Neural cell (in vitro differentiated cells): ENCODE measurements around the gene ALMS1.

ENCODE experiments used
- CTCF ChIP-seq: fragments of 450-650 bp; IDR thresholded peaks from 2 replicates; pipeline ENCODE4 v1.5.1; 2014; ENCODE audit warnings: antibody characterized with exemption, mild to moderate bottlenecking, moderate library complexity; ENCODE audit not compliant: poor library complexity, severe bottlenecking
- EP300 ChIP-seq: fragments of 450-650 bp; conservative IDR thresholded peaks from 2 replicates; pipeline ENCODE4 v1.6.1; 2014; ENCODE audit warnings: antibody characterized with exemption, mild to moderate bottlenecking, moderate library complexity; ENCODE audit not compliant: poor library complexity, severe bottlenecking
- POLR2AphosphoS5 ChIP-seq: IDR thresholded peaks from 2 replicates; pipeline ENCODE4 v1.6.1; 2012
- RAD21 ChIP-seq: fragments of 450-650 bp; conservative IDR thresholded peaks from 2 replicates; pipeline ENCODE4 v1.6.1; 2014; ENCODE audit warnings: antibody characterized with exemption, mild to moderate bottlenecking, moderate library complexity
- TF ChIP-seq, protein P1 (sequence below): IDR thresholded peaks from 2 replicates; pipeline ENCODE4 v1.6.1; 2012; ENCODE audit warnings: borderline replicate concordance

DNA sequence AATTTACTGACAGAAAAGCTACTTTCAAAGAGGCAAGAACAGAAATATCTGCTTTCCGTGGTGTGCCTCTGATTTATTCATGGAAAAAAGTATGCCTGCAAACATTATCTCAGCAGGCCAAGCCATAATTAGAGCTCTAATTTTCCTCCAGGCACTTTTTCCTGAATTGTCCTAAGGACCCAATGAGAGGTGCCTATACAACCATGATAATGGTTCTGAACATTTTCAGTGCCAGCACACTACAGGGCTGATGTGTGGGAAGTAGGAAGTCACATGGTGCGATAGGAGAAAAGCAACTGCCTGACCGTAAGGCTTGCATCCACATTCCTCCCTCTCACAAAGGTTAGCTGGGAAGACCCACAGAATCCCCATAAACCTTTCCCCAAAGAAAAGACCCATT is 46.4 kb upstream of the ALMS1 start:
- TF ChIP-seq CTCF (no peak), EP300 (no peak), POLR2AphosphoS5 (no peak), RAD21 (no peak)
- TF ChIP-seq, protein P1, sequence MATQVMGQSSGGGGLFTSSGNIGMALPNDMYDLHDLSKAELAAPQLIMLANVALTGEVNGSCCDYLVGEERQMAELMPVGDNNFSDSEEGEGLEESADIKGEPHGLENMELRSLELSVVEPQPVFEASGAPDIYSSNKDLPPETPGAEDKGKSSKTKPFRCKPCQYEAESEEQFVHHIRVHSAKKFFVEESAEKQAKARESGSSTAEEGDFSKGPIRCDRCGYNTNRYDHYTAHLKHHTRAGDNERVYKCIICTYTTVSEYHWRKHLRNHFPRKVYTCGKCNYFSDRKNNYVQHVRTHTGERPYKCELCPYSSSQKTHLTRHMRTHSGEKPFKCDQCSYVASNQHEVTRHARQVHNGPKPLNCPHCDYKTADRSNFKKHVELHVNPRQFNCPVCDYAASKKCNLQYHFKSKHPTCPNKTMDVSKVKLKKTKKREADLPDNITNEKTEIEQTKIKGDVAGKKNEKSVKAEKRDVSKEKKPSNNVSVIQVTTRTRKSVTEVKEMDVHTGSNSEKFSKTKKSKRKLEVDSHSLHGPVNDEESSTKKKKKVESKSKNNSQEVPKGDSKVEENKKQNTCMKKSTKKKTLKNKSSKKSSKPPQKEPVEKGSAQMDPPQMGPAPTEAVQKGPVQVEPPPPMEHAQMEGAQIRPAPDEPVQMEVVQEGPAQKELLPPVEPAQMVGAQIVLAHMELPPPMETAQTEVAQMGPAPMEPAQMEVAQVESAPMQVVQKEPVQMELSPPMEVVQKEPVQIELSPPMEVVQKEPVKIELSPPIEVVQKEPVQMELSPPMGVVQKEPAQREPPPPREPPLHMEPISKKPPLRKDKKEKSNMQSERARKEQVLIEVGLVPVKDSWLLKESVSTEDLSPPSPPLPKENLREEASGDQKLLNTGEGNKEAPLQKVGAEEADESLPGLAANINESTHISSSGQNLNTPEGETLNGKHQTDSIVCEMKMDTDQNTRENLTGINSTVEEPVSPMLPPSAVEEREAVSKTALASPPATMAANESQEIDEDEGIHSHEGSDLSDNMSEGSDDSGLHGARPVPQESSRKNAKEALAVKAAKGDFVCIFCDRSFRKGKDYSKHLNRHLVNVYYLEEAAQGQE, result no peak
